Lower lobe of right lung (tissue), 2 donors: Measurements from ENCODE around the gene C9orf72. TPM values are rescaled to one million over a fixed set of nuclear protein-coding genes. Genes with fewer than 3 reads are reported as not detected.
A peak's percentile ranks its signal among the peaks of the same experiment; 100 is the strongest.

ENCODE experiments used
- ATAC-seq, 2 donors: fragments of 200-7000 bp; cut with Tn5 transposase; one replicate each; pipeline ENCODE4 v1.9.1; 2020 to 2022; ENCODE audit warnings: mild to moderate bottlenecking in 2 of 2, moderate library complexity in 2 of 2
- DNase-seq: peaks from one replicate; pipeline ENCODE4 v3.0.0-alpha.2; 2020
- H3K27ac ChIP-seq: fragments of 200-600 bp; one replicate; pipeline ENCODE4 v1.8.0; 2022
- H3K27me3 ChIP-seq: fragments of 200-600 bp; one replicate; pipeline ENCODE4 v1.8.0; 2022; ENCODE audit warnings: low read depth
- H3K36me3 ChIP-seq: fragments of 200-600 bp; one replicate; pipeline ENCODE4 v1.8.0; 2022; ENCODE audit warnings: mild to moderate bottlenecking
- H3K4me1 ChIP-seq: fragments of 200-600 bp; one replicate; pipeline ENCODE4 v1.8.0; 2022
- H3K4me3 ChIP-seq: fragments of 200-600 bp; one replicate; pipeline ENCODE4 v1.8.0; 2022; ENCODE audit warnings: mild to moderate bottlenecking
- H3K9me3 ChIP-seq: fragments of 200-600 bp; one replicate; pipeline ENCODE4 v1.8.0; 2022
- intact Hi-C: fragments of 100-400 bp; cut with DNase I; formaldehyde crosslinking; loops from one replicate; pipeline ENCODE4 v1.11.0; 2022
- total RNA-seq: library from RNA; stranded (reverse); fragmentation: NEBNext Ultra II Directional; extraction: Animal tissue kit (Norgen Biotek cat#: 25700); gene quantifications from one replicate; pipeline ENCODE4 v1.2.1, GENCODE V29; 2021
- TF ChIP-seq, protein P1 (sequence below): fragments of 200-600 bp; IDR thresholded peaks from one replicate; pipeline ENCODE4 v1.8.0; 2022; ENCODE audit warnings: antibody characterized with exemption, mild to moderate bottlenecking
- donor health status: DM: no; HTN: yes; CAD: no; lungs with severe emphysema.

Gene C9orf72
- total RNA-seq, 1 donor from 2014 or later = 28.9 TPM

DNA sequence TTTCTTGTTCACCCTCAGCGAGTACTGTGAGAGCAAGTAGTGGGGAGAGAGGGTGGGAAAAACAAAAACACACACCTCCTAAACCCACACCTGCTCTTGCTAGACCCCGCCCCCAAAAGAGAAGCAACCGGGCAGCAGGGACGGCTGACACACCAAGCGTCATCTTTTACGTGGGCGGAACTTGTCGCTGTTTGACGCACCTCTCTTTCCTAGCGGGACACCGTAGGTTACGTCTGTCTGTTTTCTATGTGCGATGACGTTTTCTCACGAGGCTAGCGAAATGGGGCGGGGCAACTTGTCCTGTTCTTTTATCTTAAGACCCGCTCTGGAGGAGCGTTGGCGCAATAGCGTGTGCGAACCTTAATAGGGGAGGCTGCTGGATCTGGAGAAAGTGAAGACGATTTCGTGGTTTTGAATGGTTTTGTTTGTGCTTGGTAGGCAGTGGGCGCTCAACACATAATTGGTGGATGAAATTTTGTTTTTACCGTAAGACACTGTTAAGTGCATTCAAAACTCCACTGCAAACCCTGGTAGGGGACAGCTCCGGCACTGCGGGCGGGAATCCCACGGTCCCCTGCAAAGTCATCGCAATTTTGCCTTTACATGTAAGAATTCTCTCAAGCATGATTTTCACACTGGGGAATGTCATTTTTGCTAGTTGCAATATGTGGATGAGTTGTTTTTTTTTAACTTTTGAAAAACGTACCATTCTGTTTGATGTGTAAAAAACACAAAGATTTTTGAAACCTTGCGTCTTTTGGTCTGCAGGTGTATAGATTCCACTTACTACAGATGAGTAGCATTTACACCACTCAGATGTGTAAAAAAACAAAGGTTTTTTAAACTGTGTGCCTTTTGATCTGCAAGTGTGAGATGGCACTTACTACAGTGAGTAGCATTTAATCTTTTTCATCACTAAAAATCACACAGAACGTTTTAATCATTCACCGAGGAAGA, 631 bp upstream of the C9orf72 start:
- H3K36me3 ChIP-seq = no peaks in the 10 kb centered on the region
- H3K9me3 ChIP-seq = peaks cover 6% of the 10 kb centered on the region
- peak; percentile 98 for DNase-seq
- intact Hi-C loops = no loop called here
- peak overlapping the region; percentile 78 for H3K4me3 ChIP-seq
- peak; percentile 94 for ATAC-seq
- peak overlapping the region; percentile 98 for H3K27ac ChIP-seq
- TF ChIP-seq, protein P1, sequence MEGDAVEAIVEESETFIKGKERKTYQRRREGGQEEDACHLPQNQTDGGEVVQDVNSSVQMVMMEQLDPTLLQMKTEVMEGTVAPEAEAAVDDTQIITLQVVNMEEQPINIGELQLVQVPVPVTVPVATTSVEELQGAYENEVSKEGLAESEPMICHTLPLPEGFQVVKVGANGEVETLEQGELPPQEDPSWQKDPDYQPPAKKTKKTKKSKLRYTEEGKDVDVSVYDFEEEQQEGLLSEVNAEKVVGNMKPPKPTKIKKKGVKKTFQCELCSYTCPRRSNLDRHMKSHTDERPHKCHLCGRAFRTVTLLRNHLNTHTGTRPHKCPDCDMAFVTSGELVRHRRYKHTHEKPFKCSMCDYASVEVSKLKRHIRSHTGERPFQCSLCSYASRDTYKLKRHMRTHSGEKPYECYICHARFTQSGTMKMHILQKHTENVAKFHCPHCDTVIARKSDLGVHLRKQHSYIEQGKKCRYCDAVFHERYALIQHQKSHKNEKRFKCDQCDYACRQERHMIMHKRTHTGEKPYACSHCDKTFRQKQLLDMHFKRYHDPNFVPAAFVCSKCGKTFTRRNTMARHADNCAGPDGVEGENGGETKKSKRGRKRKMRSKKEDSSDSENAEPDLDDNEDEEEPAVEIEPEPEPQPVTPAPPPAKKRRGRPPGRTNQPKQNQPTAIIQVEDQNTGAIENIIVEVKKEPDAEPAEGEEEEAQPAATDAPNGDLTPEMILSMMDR = no peak
- peaks cover 17% of the 10 kb centered on the region for H3K4me1 ChIP-seq
- no peaks in the 10 kb centered on the region for H3K27me3 ChIP-seq

DNA sequence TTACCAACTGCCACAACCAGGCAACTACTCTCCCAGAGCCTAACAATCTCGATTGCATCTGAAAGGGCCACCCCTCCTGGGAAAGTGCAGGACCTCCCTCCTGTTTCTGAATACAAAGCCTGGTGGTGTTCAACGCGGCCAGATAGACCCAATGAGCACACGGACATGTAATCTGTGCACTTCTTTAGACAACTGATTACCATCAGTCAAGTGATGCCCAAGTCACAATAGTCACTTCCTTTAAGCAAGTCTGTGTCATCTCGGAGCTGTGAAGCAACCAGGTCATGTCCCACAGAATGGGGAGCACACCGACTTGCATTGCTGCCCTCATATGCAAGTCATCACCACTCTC, 739 bp downstream of the C9orf72 start:
- Histone ChIP-seq H3K27ac (peak overlapping the region; percentile 98), H3K9me3 (no peaks in the 10 kb centered on the region), H3K36me3 (no peaks in the 10 kb centered on the region), H3K27me3 (no peaks in the 10 kb centered on the region), H3K4me1 (peaks cover 17% of the 10 kb centered on the region), H3K4me3 (peak overlapping the region; percentile 78)
- DNase-seq (no peak), ATAC-seq (peak; percentile 52 to 72)
- TF ChIP-seq, protein P1 = no peak
- intact Hi-C loops = no loop called here

DNA sequence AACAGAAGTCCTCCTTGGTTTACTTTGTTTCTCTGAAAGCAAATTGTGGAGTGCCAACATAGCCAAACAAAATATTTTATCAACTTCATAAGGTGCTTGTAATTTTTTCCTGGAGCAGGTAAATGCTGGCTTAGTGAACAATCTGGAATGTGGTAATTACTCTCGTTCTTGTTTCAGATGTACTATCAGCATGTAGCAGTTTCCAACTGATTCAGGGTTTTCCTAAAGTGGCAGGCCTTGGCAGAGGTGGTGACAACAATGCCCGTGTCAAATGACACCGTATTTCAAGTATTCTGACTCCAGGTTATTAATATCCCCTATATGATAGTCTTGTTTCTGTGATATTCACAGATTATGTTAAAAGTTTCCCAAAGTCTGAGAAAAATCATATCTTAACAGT, 1.2 kb downstream of the C9orf72 start:
- peak overlapping the region; percentile 98 for H3K27ac ChIP-seq
- peak overlapping the region; percentile 78 for H3K4me3 ChIP-seq
- no peaks in the 10 kb centered on the region for H3K36me3 ChIP-seq
- H3K9me3 ChIP-seq = no peaks in the 10 kb centered on the region
- intact Hi-C loops = no loop called here
- DNase-seq (no peak), ATAC-seq (peak in 1 of 2 donors; percentile 5)
- TF ChIP-seq, protein P1 = no peak
- no peaks in the 10 kb centered on the region for H3K27me3 ChIP-seq
- peaks cover 17% of the 10 kb centered on the region for H3K4me1 ChIP-seq

DNA sequence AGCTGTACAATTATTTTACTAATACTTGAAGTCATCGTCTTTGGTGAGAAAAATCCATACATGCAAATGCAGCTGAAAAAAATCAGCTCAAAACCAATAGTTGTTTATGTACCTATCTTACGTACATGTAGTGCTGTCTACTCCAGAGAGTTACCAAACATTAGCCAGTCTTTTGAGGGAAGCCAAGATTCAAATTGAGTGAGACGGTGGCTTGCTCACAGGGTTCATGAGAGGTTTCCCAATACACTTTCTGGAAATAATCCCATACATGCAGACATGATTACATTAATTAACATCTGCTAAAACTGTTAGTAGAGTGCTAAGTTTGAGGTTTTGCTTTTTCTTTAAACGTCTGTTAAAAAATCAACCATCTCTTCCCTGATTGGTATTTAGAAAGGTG, 2.3 kb downstream of the C9orf72 start:
- Histone ChIP-seq H3K9me3 (no peaks in the 10 kb centered on the region), H3K4me1 (peaks cover 17% of the 10 kb centered on the region), H3K36me3 (no peaks in the 10 kb centered on the region), H3K4me3 (no peak overlapping the region), H3K27me3 (no peaks in the 10 kb centered on the region), H3K27ac (no peak overlapping the region)
- TF ChIP-seq, protein P1 = no peak
- ATAC-seq (no peak), DNase-seq (no peak)
- intact Hi-C loops = no loop called here

DNA sequence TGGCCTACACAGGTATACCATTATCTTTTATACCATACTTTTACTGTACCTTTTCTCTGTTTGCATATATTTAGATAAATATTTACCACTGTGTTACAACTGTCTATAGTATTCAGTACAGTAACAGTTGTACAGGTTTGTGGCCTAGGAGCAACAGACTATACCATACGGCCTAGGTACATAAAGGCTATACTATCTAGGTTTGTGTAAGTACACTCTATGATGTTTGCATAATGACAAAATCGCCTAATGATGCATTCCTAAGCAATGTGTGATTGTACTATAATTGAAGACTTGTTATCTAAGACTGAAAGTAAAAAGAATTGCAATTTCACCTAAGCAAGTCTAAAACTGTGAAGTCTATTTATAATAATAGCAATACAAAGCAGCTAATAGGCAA, 3.9 kb downstream of the C9orf72 start:
- Histone ChIP-seq H3K27me3 (no peaks in the 10 kb centered on the region), H3K4me1 (peaks cover 22% of the 10 kb centered on the region), H3K9me3 (no peaks in the 10 kb centered on the region), H3K27ac (no peak overlapping the region), H3K36me3 (peaks cover 9% of the 10 kb centered on the region), H3K4me3 (no peak overlapping the region)
- TF ChIP-seq, protein P1 = no peak
- ATAC-seq (no peak), DNase-seq (no peak)
- intact Hi-C loops = no loop called here
